ENCODE results near the gene CPNE7. TPM values are rescaled to one million over a fixed set of nuclear protein-coding genes. Genes with fewer than 3 reads are reported as not detected.

CPNE7 gene
- total and polyA plus RNA-seq, 5 donors from 2014 or later: 0.11 to 0.81 (median 0.59) TPM; not detected in 1

GRCh38 chr16:89605186-89605970 is 29.8 kb downstream of the CPNE7 start:
- peaks cover 0 to 12% (median 4%) of the 10 kb centered on the region in 4 donors for H3K4me1 Mint-ChIP-seq
- H3K4me3 Mint-ChIP-seq: no peak overlapping the region
- no peaks in the 10 kb centered on the region for H3K36me3 Mint-ChIP-seq
- H3K36me3 ChIP-seq (ENCODE audit: control insufficient read depth, insufficient read depth, low read length): no peaks in the 10 kb centered on the region
- H3K4me3 ChIP-seq (ENCODE audit: low read depth, low read length): no peak overlapping the region
- peaks cover 13% of the 10 kb centered on the region for H3K4me1 ChIP-seq (ENCODE audit: control insufficient read depth, insufficient read depth, low read length, poor library complexity, severe bottlenecking)
- H3K9me3 ChIP-seq (ENCODE audit: control insufficient read depth in 2 of 2, low read length in 2 of 2): no peaks in the 10 kb centered on the region
- H3K9me3 Mint-ChIP-seq: no peaks in the 10 kb centered on the region
- DNase-seq: no peak
- peaks cover 8% of the 10 kb centered on the region for H3K27me3 Mint-ChIP-seq
- H3K27me3 ChIP-seq (ENCODE audit: control insufficient read depth, insufficient read depth, low read length): no peaks in the 10 kb centered on the region
- H3K27ac Mint-ChIP-seq: no peak overlapping the region
- ATAC-seq (ENCODE audit: low read depth in 2 of 2): no peak
- H3K27ac ChIP-seq (ENCODE audit: insufficient read depth, low read length, poor library complexity, severe bottlenecking): no peak overlapping the region

GRCh38 chr16:89606006-89606405 is 30.4 kb downstream of the CPNE7 start:
- Mint-ChIP-seq H3K27me3 (peaks cover 8% of the 10 kb centered on the region), H3K27ac (no peak overlapping the region), H3K4me1 (peaks cover 0 to 12% (median 4%) of the 10 kb centered on the region in 4 donors), H3K36me3 (no peaks in the 10 kb centered on the region), H3K4me3 (no peak overlapping the region), H3K9me3 (no peaks in the 10 kb centered on the region)
- no peak for ATAC-seq (ENCODE audit: low read depth in 2 of 2)
- Histone ChIP-seq H3K9me3 (ENCODE audit: control insufficient read depth in 2 of 2, low read length in 2 of 2) (no peaks in the 10 kb centered on the region), H3K27ac (ENCODE audit: insufficient read depth, low read length, poor library complexity, severe bottlenecking) (no peak overlapping the region), H3K4me1 (ENCODE audit: control insufficient read depth, insufficient read depth, low read length, poor library complexity, severe bottlenecking) (peaks cover 13% of the 10 kb centered on the region), H3K4me3 (ENCODE audit: low read depth, low read length) (no peak overlapping the region), H3K36me3 (ENCODE audit: control insufficient read depth, insufficient read depth, low read length) (no peaks in the 10 kb centered on the region), H3K27me3 (ENCODE audit: control insufficient read depth, insufficient read depth, low read length) (no peaks in the 10 kb centered on the region)
- DNase-seq: no peak

GRCh38 chr16:89607453-89607852 is 31.9 kb downstream of the CPNE7 start:
- Mint-ChIP-seq H3K27me3 (peaks cover 4% of the 10 kb centered on the region), H3K4me3 (no peak overlapping the region), H3K9me3 (peaks cover 0 to 1% (median 0%) of the 10 kb centered on the region in 7 donors), H3K36me3 (no peaks in the 10 kb centered on the region), H3K27ac (no peak overlapping the region), H3K4me1 (peaks cover 0 to 8% (median 4%) of the 10 kb centered on the region in 4 donors)
- Histone ChIP-seq H3K36me3 (ENCODE audit: control insufficient read depth, insufficient read depth, low read length) (no peaks in the 10 kb centered on the region), H3K9me3 (ENCODE audit: control insufficient read depth in 2 of 2, low read length in 2 of 2) (no peaks in the 10 kb centered on the region), H3K27me3 (ENCODE audit: control insufficient read depth, insufficient read depth, low read length) (no peaks in the 10 kb centered on the region), H3K4me3 (ENCODE audit: low read depth, low read length) (no peak overlapping the region), H3K27ac (ENCODE audit: insufficient read depth, low read length, poor library complexity, severe bottlenecking) (no peak overlapping the region), H3K4me1 (ENCODE audit: control insufficient read depth, insufficient read depth, low read length, poor library complexity, severe bottlenecking) (peaks cover 7% of the 10 kb centered on the region)
- no peak for ATAC-seq (ENCODE audit: low read depth in 2 of 2)
- no peak for DNase-seq

GRCh38 chr16:89607937-89608740 is 32.6 kb downstream of the CPNE7 start:
- H3K27me3 Mint-ChIP-seq: no peaks in the 10 kb centered on the region
- no peak overlapping the region for H3K4me3 Mint-ChIP-seq
- Histone ChIP-seq H3K27ac (ENCODE audit: insufficient read depth, low read length, poor library complexity, severe bottlenecking) (no peak overlapping the region), H3K4me1 (ENCODE audit: control insufficient read depth, insufficient read depth, low read length, poor library complexity, severe bottlenecking) (peaks cover under 1% of the 10 kb centered on the region), H3K36me3 (ENCODE audit: control insufficient read depth, insufficient read depth, low read length) (no peaks in the 10 kb centered on the region), H3K4me3 (ENCODE audit: low read depth, low read length) (no peak overlapping the region), H3K9me3 (ENCODE audit: control insufficient read depth in 2 of 2, low read length in 2 of 2) (no peaks in the 10 kb centered on the region), H3K27me3 (ENCODE audit: control insufficient read depth, insufficient read depth, low read length) (no peaks in the 10 kb centered on the region)
- no peak overlapping the region for H3K27ac Mint-ChIP-seq
- peaks cover 0 to 1% (median 0%) of the 10 kb centered on the region in 7 donors for H3K9me3 Mint-ChIP-seq
- DNase-seq (no peak), ATAC-seq (ENCODE audit: low read depth in 2 of 2) (no peak)
- peaks cover 0 to under 1% (median under 1%) of the 10 kb centered on the region in 4 donors for H3K4me1 Mint-ChIP-seq
- no peaks in the 10 kb centered on the region for H3K36me3 Mint-ChIP-seq

- no peaks in the 10 kb centered on the region for H3K36me3 Mint-ChIP-seq
- Histone ChIP-seq H3K27ac (ENCODE audit: insufficient read depth, low read length, poor library complexity, severe bottlenecking) (no peak overlapping the region), H3K4me3 (ENCODE audit: low read depth, low read length) (no peak overlapping the region), H3K4me1 (ENCODE audit: control insufficient read depth, insufficient read depth, low read length, poor library complexity, severe bottlenecking) (no peaks in the 10 kb centered on the region), H3K27me3 (ENCODE audit: control insufficient read depth, insufficient read depth, low read length) (no peaks in the 10 kb centered on the region), H3K9me3 (ENCODE audit: control insufficient read depth in 2 of 2, low read length in 2 of 2) (no peaks in the 10 kb centered on the region), H3K36me3 (ENCODE audit: control insufficient read depth, insufficient read depth, low read length) (no peaks in the 10 kb centered on the region)
- DNase-seq (no peak), ATAC-seq (ENCODE audit: low read depth in 2 of 2) (no peak)
- peaks cover 0 to 1% (median 0%) of the 10 kb centered on the region in 7 donors for H3K9me3 Mint-ChIP-seq
- H3K4me1 Mint-ChIP-seq: no peaks in the 10 kb centered on the region
- H3K27me3 Mint-ChIP-seq: no peaks in the 10 kb centered on the region
- no peak overlapping the region for H3K4me3 Mint-ChIP-seq
- H3K27ac Mint-ChIP-seq: no peak overlapping the region
Observed at GRCh38 chr16:89610108-89610453, 34.5 kb downstream of the CPNE7 start.

- DNase-seq (no peak), ATAC-seq (ENCODE audit: low read depth in 2 of 2) (no peak)
- peaks cover 0 to 5% (median 0%) of the 10 kb centered on the region in 7 donors for H3K9me3 Mint-ChIP-seq
- peak overlapping the region in 2 of 3 donors; percentile 56 to 85 for H3K27ac Mint-ChIP-seq
- Histone ChIP-seq H3K27me3 (ENCODE audit: control insufficient read depth, insufficient read depth, low read length) (no peaks in the 10 kb centered on the region), H3K36me3 (ENCODE audit: control insufficient read depth, insufficient read depth, low read length) (no peaks in the 10 kb centered on the region), H3K4me1 (ENCODE audit: control insufficient read depth, insufficient read depth, low read length, poor library complexity, severe bottlenecking) (peaks cover 7% of the 10 kb centered on the region), H3K9me3 (ENCODE audit: control insufficient read depth in 2 of 2, low read length in 2 of 2) (peaks cover 0 to 7% of the 10 kb centered on the region in 2 experiments), H3K27ac (ENCODE audit: insufficient read depth, low read length, poor library complexity, severe bottlenecking) (no peak overlapping the region), H3K4me3 (ENCODE audit: low read depth, low read length) (no peak overlapping the region)
- H3K36me3 Mint-ChIP-seq: no peaks in the 10 kb centered on the region
- peak overlapping the region in 1 of 4 donors; percentile 19 for H3K4me3 Mint-ChIP-seq
- peaks cover 0 to 14% (median 4%) of the 10 kb centered on the region in 4 donors for H3K4me1 Mint-ChIP-seq
- no peaks in the 10 kb centered on the region for H3K27me3 Mint-ChIP-seq
Observed at GRCh38 chr16:89612415-89613166, 37.0 kb downstream of the CPNE7 start.

GRCh38 chr16:89613231-89613953 is 37.8 kb downstream of the CPNE7 start, which contains the start of gene DPEP1:
TSS of gene DPEP1 (plus strand) at chr16:89613642. CDS start at chr16:89630411, 16,769 bp downstream.
- H3K27ac Mint-ChIP-seq: peak within 1 kb of the TSS in 2 of 3 donors; percentile 56 to 85
- H3K4me1 Mint-ChIP-seq: peaks cover 0 to 14% (median 4%) of the 10 kb centered on the region in 4 donors

More at GRCh38 chr16:89613231-89613953, 37.8 kb downstream of the CPNE7 start, which contains the start of gene DPEP1:
- DNase-seq (no peak), ATAC-seq (ENCODE audit: low read depth in 2 of 2) (no peak)
- H3K27ac ChIP-seq (ENCODE audit: insufficient read depth, low read length, poor library complexity, severe bottlenecking): no peak within 1 kb of the TSS
- peaks cover 7% of the 10 kb centered on the region for H3K4me1 ChIP-seq (ENCODE audit: control insufficient read depth, insufficient read depth, low read length, poor library complexity, severe bottlenecking)
- H3K36me3 ChIP-seq (ENCODE audit: control insufficient read depth, insufficient read depth, low read length): no peaks in the 10 kb centered on the region
- H3K27me3 ChIP-seq (ENCODE audit: control insufficient read depth, insufficient read depth, low read length): no peaks in the 10 kb centered on the region
- no peak within 1 kb of the TSS for H3K4me3 ChIP-seq (ENCODE audit: low read depth, low read length)
- H3K4me3 Mint-ChIP-seq: peak within 1 kb of the TSS in 1 of 4 donors; percentile 19
- no peaks in the 10 kb centered on the region for H3K36me3 Mint-ChIP-seq
- H3K27me3 Mint-ChIP-seq: no peaks in the 10 kb centered on the region
- H3K9me3 Mint-ChIP-seq: peaks cover 0 to 5% (median 0%) of the 10 kb centered on the region in 7 donors
- H3K9me3 ChIP-seq (ENCODE audit: control insufficient read depth in 2 of 2, low read length in 2 of 2): peaks cover 0 to 7% of the 10 kb centered on the region in 2 experiments

Data from CD4-positive, CD25-positive, alpha-beta regulatory T cell (primary cell).